CD14-positive monocyte (primary cell): ENCODE results near the gene CDCA3. TPM values are rescaled to one million over a fixed set of nuclear protein-coding genes. Genes with fewer than 3 reads are reported as not detected.
A peak's percentile ranks its signal among the peaks of the same experiment; 100 is the strongest.

Experiments
- DNase-seq, 3 donors: peaks; one replicate each; pipeline ENCODE4 v3.0.0-alpha.2; 2011 to 2022
- H2AFZ ChIP-seq: 2 replicates; pipeline ENCODE4 v1.6.0; 2012; ENCODE audit warnings: mild to moderate bottlenecking, low read depth, low read length, inconsistent platforms; ENCODE audit not compliant: insufficient read depth, poor library complexity, severe bottlenecking
- H3K27ac ChIP-seq, 2 donors: 1 replicate in 1 of 2; 2 replicates in 1 of 2; pipeline ENCODE4 v1.5.1; 2012 to 2013; ENCODE audit warnings: low read length in 2 of 2, control low read depth in 1 of 2, inconsistent platforms in 1 of 2, low read depth in 1 of 2, mild to moderate bottlenecking in 1 of 2
- H3K27me3 ChIP-seq, 2 donors: one replicate each; pipeline versions ENCODE4 v1.6.0 to v1.6.1; 2011 to 2013; ENCODE audit warnings: low read length in 2 of 2; ENCODE audit not compliant: control insufficient read depth in 2 of 2, insufficient read depth in 2 of 2
- H3K36me3 ChIP-seq, 2 donors: replicated peaks in 1 of 2; 1 replicate in 1 of 2; 2 replicates in 1 of 2; pipeline versions ENCODE4 v1.5.1 to v1.6.1; 2012 to 2013; ENCODE audit warnings: low read length in 2 of 2, control low read depth in 1 of 2, inconsistent platforms in 1 of 2, mild to moderate bottlenecking in 1 of 2; ENCODE audit not compliant: insufficient read depth in 2 of 2, control insufficient read depth in 1 of 2
- H3K4me1 ChIP-seq, 2 donors: 1 replicate in 1 of 2; 2 replicates in 1 of 2; pipeline versions ENCODE4 v1.5.1 to v1.6.1; 2012 to 2013; ENCODE audit warnings: low read length in 2 of 2, control low read depth in 1 of 2, inconsistent platforms in 1 of 2, mild to moderate bottlenecking in 1 of 2, moderate library complexity in 1 of 2; ENCODE audit not compliant: insufficient read depth in 2 of 2, control insufficient read depth in 1 of 2
- H3K4me2 ChIP-seq: replicated peaks from 2 replicates; pipeline ENCODE3; 2012; ENCODE audit warnings: low read length, moderate library complexity, mild to moderate bottlenecking; ENCODE audit not compliant: poor library complexity, severe bottlenecking; ENCODE audit errors: extremely low read depth
- H3K4me3 ChIP-seq, 3 experiments: fragments of 200-600 bp in 1 of 3; sonication (generic) in 1 of 3; replicated peaks in 1 of 3; 1 replicate in 2 of 3; 2 replicates in 1 of 3; pipeline ENCODE4 v1.5.1; 2011 to 2013; ENCODE audit warnings: low read length in 3 of 3, mild to moderate bottlenecking in 3 of 3, control low read depth in 2 of 3, low read depth in 2 of 3, inconsistent platforms in 1 of 3, moderate library complexity in 1 of 3
- H3K79me2 ChIP-seq: 2 replicates; pipeline ENCODE4 v1.6.0; 2012; ENCODE audit warnings: mild to moderate bottlenecking, control low read depth, inconsistent platforms, low read length, moderate library complexity; ENCODE audit not compliant: insufficient read depth
- H3K9ac ChIP-seq: 2 replicates; pipeline ENCODE4 v1.6.0; 2017; ENCODE audit warnings: low read length, mild to moderate bottlenecking; ENCODE audit not compliant: insufficient read depth, poor library complexity, severe bottlenecking
- H3K9me3 ChIP-seq, 2 donors: replicated peaks in 1 of 2; 1 replicate in 1 of 2; 2 replicates in 1 of 2; pipeline versions ENCODE4 v1.5.1 to v1.6.1; 2012 to 2013; ENCODE audit warnings: low read length in 2 of 2, control low read depth in 1 of 2; ENCODE audit not compliant: control insufficient read depth in 1 of 2, insufficient read depth in 1 of 2
- H4K20me1 ChIP-seq: 2 replicates; pipeline ENCODE4 v1.6.0; 2012; ENCODE audit warnings: mild to moderate bottlenecking, low read length, control low read depth, moderate library complexity; ENCODE audit not compliant: insufficient read depth
- H3K27ac Mint-ChIP-seq, 7 donors: one replicate each; pipeline ENCODE4 v1.8.0; 2020; ENCODE audit warnings: mild to moderate bottlenecking in 7 of 7, mixed read lengths in 7 of 7, moderate library complexity in 6 of 7, inconsistent platforms in 2 of 7
- H3K27me3 Mint-ChIP-seq, 3 donors: one replicate each; pipeline ENCODE4 v1.8.0; 2021 to 2022; ENCODE audit warnings: low read depth in 3 of 3, mild to moderate bottlenecking in 3 of 3, mixed read lengths in 3 of 3, moderate library complexity in 3 of 3, inconsistent platforms in 1 of 3
- H3K36me3 Mint-ChIP-seq, 2 donors: one replicate each; pipeline ENCODE4 v1.8.0; 2020; ENCODE audit warnings: mixed read lengths in 2 of 2, inconsistent platforms in 1 of 2, mild to moderate bottlenecking in 1 of 2
- H3K4me1 Mint-ChIP-seq: one replicate; pipeline ENCODE4 v1.8.0; 2020; ENCODE audit warnings: mild to moderate bottlenecking, mixed read lengths
- H3K4me3 Mint-ChIP-seq, 2 donors: one replicate each; pipeline ENCODE4 v1.8.0; 2020; ENCODE audit warnings: mild to moderate bottlenecking in 2 of 2, mixed read lengths in 2 of 2, moderate library complexity in 1 of 2
- H3K9me3 Mint-ChIP-seq, 7 donors: one replicate each; pipeline ENCODE4 v1.8.0; 2020 to 2022; ENCODE audit warnings: mixed read lengths in 7 of 7, mild to moderate bottlenecking in 6 of 7, moderate library complexity in 6 of 7, inconsistent platforms in 2 of 7
- WGBS: methylation state at CpG from one replicate; pipeline ENCODE4 v1.1.5; 2013; ENCODE audit warnings: missing lambda C conversion rate; ENCODE audit not compliant: insufficient coverage; 5-methylcytosine and 5-hydroxymethylcytosine counted together
- intact Hi-C, 2 donors: fragments of 100-400 bp; cut with micrococcal nuclease; formaldehyde crosslinking; loops; one replicate each; pipeline versions ENCODE4 v1.15.0 to v1.15.1; 2023
- polyA plus RNA-seq, 3 donors: library from polyadenylated mRNA; depleted of rRNA in 1 of 3; unstranded in 2 of 3; stranded (reverse) in 1 of 3; fragments of 300-500 nt in 2 of 3; fragments of >200 nt in 1 of 3; fragmentation: Illumina TruSeq in 2 of 3; gene quantifications; 1 replicate in 2 of 3; 2 replicates in 1 of 3; pipeline ENCODE4 v1.2.3, GENCODE V29; 2012 to 2021
- TF ChIP-seq, protein P1 (sequence below): fragments of 200-600 bp; IDR thresholded peaks from one replicate; pipeline ENCODE4 v1.8.0; 2022; ENCODE audit warnings: antibody characterized with exemption, mild to moderate bottlenecking

Gene CDCA3
- polyA plus RNA-seq, 3 donors: 0.57 to 0.61 (median 0.59) TPM

GRCh38 chr12:6899427-6899826 lies 48.3 kb upstream of the CDCA3 start:
- peaks cover 15% of the 10 kb centered on the region for H3K4me1 Mint-ChIP-seq
- H3K4me3 Mint-ChIP-seq: peak overlapping the region in 1 of 2 donors; percentile 46
- H3K27ac Mint-ChIP-seq: peak overlapping the region; percentile 2 to 85 (median 80)
- Histone ChIP-seq H3K4me3 (peak overlapping the region in 1 of 3 experiments; percentile 3), H3K36me3 (no peaks in the 10 kb centered on the region), H3K4me1 (peaks cover 23 to 28% of the 10 kb centered on the region in 2 donors), H3K27ac (peak overlapping the region in 1 of 2 donors; percentile 20), H3K9ac (no peak overlapping the region), H2AFZ (no peak overlapping the region), H3K9me3 (no peaks in the 10 kb centered on the region), H4K20me1 (no peaks in the 10 kb centered on the region), H3K4me2 (peak overlapping the region; percentile 47), H3K27me3 (no peaks in the 10 kb centered on the region), H3K79me2 (no peaks in the 10 kb centered on the region)
- H3K9me3 Mint-ChIP-seq: peaks cover 0 to 2% (median 0%) of the 10 kb centered on the region in 7 donors
- TF ChIP-seq, protein P1, sequence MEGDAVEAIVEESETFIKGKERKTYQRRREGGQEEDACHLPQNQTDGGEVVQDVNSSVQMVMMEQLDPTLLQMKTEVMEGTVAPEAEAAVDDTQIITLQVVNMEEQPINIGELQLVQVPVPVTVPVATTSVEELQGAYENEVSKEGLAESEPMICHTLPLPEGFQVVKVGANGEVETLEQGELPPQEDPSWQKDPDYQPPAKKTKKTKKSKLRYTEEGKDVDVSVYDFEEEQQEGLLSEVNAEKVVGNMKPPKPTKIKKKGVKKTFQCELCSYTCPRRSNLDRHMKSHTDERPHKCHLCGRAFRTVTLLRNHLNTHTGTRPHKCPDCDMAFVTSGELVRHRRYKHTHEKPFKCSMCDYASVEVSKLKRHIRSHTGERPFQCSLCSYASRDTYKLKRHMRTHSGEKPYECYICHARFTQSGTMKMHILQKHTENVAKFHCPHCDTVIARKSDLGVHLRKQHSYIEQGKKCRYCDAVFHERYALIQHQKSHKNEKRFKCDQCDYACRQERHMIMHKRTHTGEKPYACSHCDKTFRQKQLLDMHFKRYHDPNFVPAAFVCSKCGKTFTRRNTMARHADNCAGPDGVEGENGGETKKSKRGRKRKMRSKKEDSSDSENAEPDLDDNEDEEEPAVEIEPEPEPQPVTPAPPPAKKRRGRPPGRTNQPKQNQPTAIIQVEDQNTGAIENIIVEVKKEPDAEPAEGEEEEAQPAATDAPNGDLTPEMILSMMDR: no peak
- DNase-seq: peak in 2 of 3 donors; percentile 44 to 66
- intact Hi-C loops: no loop called here
- peaks cover 2 to 3% (median 2%) of the 10 kb centered on the region in 3 donors for H3K27me3 Mint-ChIP-seq
- WGBS: 79% methylated on average over 2 of the region's 5 CpGs
- H3K36me3 Mint-ChIP-seq: peaks cover 0 to 3% of the 10 kb centered on the region in 2 donors

DNA sequence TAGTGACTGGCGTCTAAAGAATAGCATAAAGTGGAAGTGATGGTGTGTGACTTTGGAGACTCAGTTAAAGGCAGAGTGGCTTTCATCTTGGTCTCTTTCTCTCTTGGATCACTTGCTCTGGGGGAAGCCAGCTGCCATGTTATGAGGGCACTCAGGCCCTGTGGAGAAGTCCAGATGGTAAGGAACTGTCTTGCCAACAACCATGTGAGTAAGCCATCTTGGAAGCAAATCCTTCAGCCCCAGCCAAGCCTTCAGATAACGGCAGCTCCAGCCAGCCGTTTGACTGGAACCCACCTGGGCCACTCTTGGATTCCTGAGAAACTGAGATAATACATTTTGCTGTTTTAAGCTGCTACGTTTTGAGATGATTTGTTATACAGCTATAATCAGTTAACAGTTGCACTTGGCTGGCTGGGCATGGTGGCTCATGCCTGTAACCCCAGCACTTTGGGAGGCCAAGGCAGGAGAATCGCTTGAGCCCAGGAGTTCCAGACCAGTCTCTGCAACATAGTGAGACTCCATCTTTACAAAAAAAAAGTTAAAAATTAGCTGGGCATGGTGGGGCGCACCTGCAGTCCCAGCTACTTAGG lies 45.9 kb upstream of the CDCA3 start:
- intact Hi-C loops: no loop called here
- H3K27ac Mint-ChIP-seq: no peak overlapping the region
- H2AFZ ChIP-seq: no peak overlapping the region

More for the DNA sequence above, 45.9 kb upstream of the CDCA3 start:
- TF ChIP-seq, protein P1: no peak
- Histone ChIP-seq H3K27me3 (no peaks in the 10 kb centered on the region), H4K20me1 (no peaks in the 10 kb centered on the region), H3K4me1 (peaks cover 26 to 33% of the 10 kb centered on the region in 2 donors), H3K9me3 (no peaks in the 10 kb centered on the region), H3K4me2 (no peak overlapping the region), H3K4me3 (no peak overlapping the region), H3K79me2 (no peaks in the 10 kb centered on the region), H3K27ac (no peak overlapping the region), H3K36me3 (no peaks in the 10 kb centered on the region), H3K9ac (no peak overlapping the region)
- DNase-seq: no peak
- Mint-ChIP-seq H3K9me3 (peaks cover 0 to 2% (median 0%) of the 10 kb centered on the region in 7 donors), H3K27me3 (peaks cover 2 to 3% (median 2%) of the 10 kb centered on the region in 3 donors), H3K4me3 (no peak overlapping the region), H3K36me3 (peaks cover 1 to 3% of the 10 kb centered on the region in 2 donors), H3K4me1 (peaks cover 23% of the 10 kb centered on the region)
- 86% methylated on average over 4 of the region's 6 CpGs for WGBS
